Neuron (in vitro differentiated cells): ENCODE data around the gene ADSS2.
"Not testable (repeated sequence)": the region's sequence is repeated elsewhere in the genome, so short reads cannot be mapped to it uniquely, and the experiment has no call there.

ENCODE experiments used
- H2AFZ ChIP-seq: one replicate; pipeline ENCODE4 v1.6.1; 2013; ENCODE audit warnings: low read depth, mild to moderate bottlenecking, inconsistent platforms, low read length, moderate library complexity
- H3K27me3 ChIP-seq: one replicate; pipeline ENCODE4 v1.6.1; 2013; ENCODE audit warnings: low read length; ENCODE audit not compliant: insufficient read depth
- H3K36me3 ChIP-seq: one replicate; pipeline ENCODE4 v1.6.1; 2013; ENCODE audit warnings: low read length; ENCODE audit not compliant: insufficient read depth
- H3K4me1 ChIP-seq: one replicate; pipeline ENCODE4 v1.6.1; 2013; ENCODE audit warnings: low read length; ENCODE audit not compliant: insufficient read depth
- H3K4me3 ChIP-seq: 2 replicates; pipeline ENCODE4 v1.5.1; 2013; ENCODE audit warnings: mild to moderate bottlenecking, low read length, moderate library complexity
- H3K9me3 ChIP-seq: one replicate; pipeline ENCODE4 v1.6.1; 2013; ENCODE audit warnings: low read length

Gene ADSS2

GRCh38 chr1:244365262-244365661, 86.4 kb downstream of the ADSS2 start:
- not testable (repeated sequence) for H3K36me3 ChIP-seq, H3K4me3 ChIP-seq, H3K4me1 ChIP-seq, H2AFZ ChIP-seq, H3K9me3 ChIP-seq, H3K27me3 ChIP-seq

DNA sequence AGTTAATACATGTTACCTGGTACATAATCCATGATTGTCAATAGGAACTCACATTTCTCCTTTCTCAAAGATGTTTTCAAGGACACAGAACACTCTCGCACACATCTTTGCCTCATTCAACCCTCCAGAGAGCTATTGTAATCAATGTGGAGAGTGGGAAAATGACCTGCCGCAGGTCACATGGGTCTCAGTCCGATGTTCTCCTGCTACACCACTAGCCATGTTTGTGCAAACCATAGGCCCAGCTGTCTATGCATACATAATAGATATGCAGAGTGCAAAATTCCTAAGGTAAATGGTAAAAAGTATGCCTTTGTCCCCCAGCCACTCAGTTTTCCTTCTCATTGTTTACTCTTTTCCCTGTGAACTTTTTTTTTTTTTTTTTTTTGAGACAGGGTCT, 89.2 kb downstream of the ADSS2 start:
- H3K27me3 ChIP-seq = no peaks in the 10 kb centered on the region
- peak overlapping the region; percentile 87 for H2AFZ ChIP-seq
- H3K36me3 ChIP-seq = no peaks in the 10 kb centered on the region
- peaks cover 9% of the 10 kb centered on the region for H3K4me1 ChIP-seq
- H3K9me3 ChIP-seq = peaks cover 3% of the 10 kb centered on the region
- peak overlapping the region; percentile 29 for H3K4me3 ChIP-seq

GRCh38 chr1:244361764-244362473, 89.8 kb downstream of the ADSS2 start:
- H3K27me3 ChIP-seq = no peaks in the 10 kb centered on the region
- H3K36me3 ChIP-seq = no peaks in the 10 kb centered on the region
- peak overlapping the region; percentile 87 for H2AFZ ChIP-seq
- H3K4me3 ChIP-seq = peak overlapping the region; percentile 29
- H3K9me3 ChIP-seq = peaks cover 3% of the 10 kb centered on the region
- peaks cover 9% of the 10 kb centered on the region for H3K4me1 ChIP-seq
